ENCODE data around the gene PCGF5.

PCGF5 gene

GRCh38 chr10:91271886-91272285, 51.4 kb downstream of the PCGF5 start (continued):
- TF ChIP-seq ZNF157 (tag by site-specific recombination; IDR thresholded peaks at IDR 0.05) = no peak
- TF ChIP-seq ZFP69B (tag by site-specific recombination; IDR thresholded peaks at IDR 0.05) = no peak
- TF ChIP-seq RBAK (tag by site-specific recombination; IDR thresholded peaks at IDR 0.05) = no peak
- no peak for TF ChIP-seq ELK4 (IDR thresholded peaks at IDR 0.05; ENCODE audit: borderline replicate concordance, low read depth, low read length)
- no peak for TF ChIP-seq ZNF221 (tag by site-specific recombination; IDR thresholded peaks at IDR 0.05; ENCODE audit: borderline replicate concordance)
- no peak for TF ChIP-seq ZBTB8A (tag by site-specific recombination; IDR thresholded peaks at IDR 0.05)
- no peak for TF ChIP-seq ZNF324 (tag by site-specific recombination; IDR thresholded peaks at IDR 0.05)
- TF ChIP-seq ZNF19 (tag by site-specific recombination; IDR thresholded peaks at IDR 0.05; ENCODE audit: low read depth) = no peak
- no peak for TF ChIP-seq IKZF3 (tag by site-specific recombination; IDR thresholded peaks at IDR 0.05)

- H3K9me3 ChIP-seq (ENCODE audit: control insufficient read depth, insufficient read depth, low read depth, low read length) = no peaks in the 10 kb centered on the region
- H3K36me3 ChIP-seq (ENCODE audit: control insufficient read depth in 2 of 2, insufficient read depth in 1 of 2, low read length in 2 of 2) = peaks cover 0 to 4% of the 10 kb centered on the region in 2 experiments; a peak in 1 of 3 replicates
- POLR2A ChIA-PET = no interaction called here
- no peaks in the 10 kb centered on the region for H3K4me1 ChIP-seq (ENCODE audit: control insufficient read depth, insufficient read depth, low read length)
- no peak overlapping the region for H3K27ac ChIP-seq (ENCODE audit: extremely low read depth, low read depth, low read length)
- H3K4me3 ChIP-seq (ENCODE audit: low read depth, low read length) = no peak overlapping the region
- TF ChIP-seq ZBTB26 (tag by site-specific recombination; optimal IDR thresholded peaks at IDR 0.05) = no peak
- no peak for TF ChIP-seq SP3 (tag by site-specific recombination; IDR thresholded peaks at IDR 0.05)
- TF ChIP-seq ZNF449 (tag by site-specific recombination; IDR thresholded peaks at IDR 0.05) = no peak
- TF ChIP-seq HOXA7 (CRISPR knock-in tag; IDR thresholded peaks at IDR 0.05; ENCODE audit: borderline replicate concordance) = no peak
- no peak for TF ChIP-seq ZNF707 (tag by site-specific recombination; IDR thresholded peaks at IDR 0.05)
- no peak for TF ChIP-seq ZNF549 (tag by site-specific recombination; IDR thresholded peaks at IDR 0.05)
- no peak for TF ChIP-seq ZNF580 (tag by site-specific recombination; IDR thresholded peaks at IDR 0.05)
- CTCF ChIA-PET = interaction anchor here (0.5 to 1.6 kb wide), 5 partner anchors 14 to 513 kb away, joined by 3 to 6 read pairs (median 3); no protein-coding TSS in a partner anchor
These were observed 64.1 kb downstream of the PCGF5 start for GRCh38 chr10:91284486-91285090.

DNA sequence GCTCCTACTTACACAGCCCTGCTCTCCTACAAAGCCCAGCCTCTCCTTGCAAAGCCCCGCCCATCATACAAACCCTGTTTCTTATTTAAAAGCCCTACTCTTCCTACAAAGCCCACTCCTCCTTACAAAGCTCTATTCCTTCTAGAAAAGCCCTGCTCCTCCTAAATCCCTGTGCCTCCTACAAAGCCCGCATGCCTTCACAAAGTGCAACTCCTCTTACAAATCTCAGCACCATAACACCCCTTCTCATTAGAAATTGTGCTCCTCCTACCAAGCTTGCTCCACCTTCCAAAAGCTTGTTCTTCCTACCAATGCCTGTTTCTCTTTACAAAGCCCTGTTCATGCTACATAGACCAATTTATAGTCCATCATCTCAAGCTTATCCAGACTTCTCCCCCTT, 66.1 kb downstream of the PCGF5 start:
- no peak overlapping the region for H3K27ac ChIP-seq (ENCODE audit: extremely low read depth, low read depth, low read length)
- CTCF ChIA-PET = interaction anchor here (1.0 to 1.6 kb wide), 2 partner anchors 12 kb away, joined by 4 to 6 read pairs; no protein-coding TSS in a partner anchor
- POLR2A ChIA-PET = no interaction called here

More for the DNA sequence above, 66.1 kb downstream of the PCGF5 start:
- H3K4me3 ChIP-seq (ENCODE audit: low read depth, low read length) = no peak overlapping the region
- H3K4me1 ChIP-seq (ENCODE audit: control insufficient read depth, insufficient read depth, low read length) = no peaks in the 10 kb centered on the region
- TF ChIP-seq ZNF449 (tag by site-specific recombination; IDR thresholded peaks at IDR 0.05) = peak; percentile 64
- no peak for TF ChIP-seq ZNF239 (tag by site-specific recombination; IDR thresholded peaks at IDR 0.05)
- no peaks in the 10 kb centered on the region for H3K9me3 ChIP-seq (ENCODE audit: control insufficient read depth, insufficient read depth, low read depth, low read length)
- H3K36me3 ChIP-seq (ENCODE audit: control insufficient read depth in 2 of 2, insufficient read depth in 1 of 2, low read length in 2 of 2) = peaks cover 0 to 4% of the 10 kb centered on the region in 2 experiments; a peak in 1 of 3 replicates

All from HEK293 (cell line).